Activated CD4-positive, alpha-beta memory T cell treated with anti-CD3 and anti-CD28 coated beads, Interleukin-2, amount 10 ng/mL, durations not matched to agents 7 days and 5 days (primary cell): Measurements from ENCODE around the gene GCLC. TPM values are rescaled to one million over a fixed set of nuclear protein-coding genes. Genes with fewer than 3 reads are reported as not detected.

Experiments used
- CTCF ChIA-PET: fragments of 350-600 bp; sonication (Branson Sonifier 250); formaldehyde crosslinking; loops from one replicate; lab custom pipeline; 2021; ENCODE audit warnings: antibody characterized with exemption, inconsistent platforms; lab: Charles Lee
- POLR2A ChIA-PET: fragments of 350-600 bp; sonication (Branson Sonifier 250); formaldehyde crosslinking; loops from one replicate; lab custom pipeline; 2021; ENCODE audit warnings: antibody characterized with exemption; lab: Charles Lee
- DNase-seq: peaks from one replicate; pipeline ENCODE4 v3.0.0-alpha.2; 2020
- H3K27ac Mint-ChIP-seq: one replicate; pipeline ENCODE4 v1.8.0; 2021; ENCODE audit warnings: mild to moderate bottlenecking, mixed read lengths
- H3K27me3 Mint-ChIP-seq: one replicate; pipeline ENCODE4 v1.8.0; 2021; ENCODE audit warnings: mixed read lengths
- H3K36me3 Mint-ChIP-seq: one replicate; pipeline ENCODE4 v1.8.0; 2021; ENCODE audit warnings: low read depth, mixed read lengths
- H3K4me1 Mint-ChIP-seq: one replicate; pipeline ENCODE4 v1.8.0; 2021; ENCODE audit warnings: mixed read lengths
- H3K4me3 Mint-ChIP-seq: one replicate; pipeline ENCODE4 v1.8.0; 2021; ENCODE audit warnings: mild to moderate bottlenecking, mixed read lengths
- H3K9me3 Mint-ChIP-seq: one replicate; pipeline ENCODE4 v1.8.0; 2021; ENCODE audit warnings: mixed read lengths
- total RNA-seq, 2 experiments: library from RNA; stranded (reverse); gene quantifications; one replicate each; pipeline ENCODE4 v1.2.3, GENCODE V29; 2021

Gene GCLC
- 10 to 100 TPM; 29.1 to 30.6 TPM for total RNA-seq

GRCh38 chr6:53544470-53545308 is at the start of gene GCLC:
Gene GCLC, minus strand, starts transcription at chr6:53545101. Its CDS starts 456 bp downstream, at chr6:53544645.
- DNase-seq: peak; percentile 91
- peak within 1 kb of the TSS; percentile 97 for H3K4me3 Mint-ChIP-seq
- CTCF ChIA-PET: interaction anchor here (0.7 to 2.4 kb wide), 7 partner anchors 52 to 181 kb away, joined by 3 to 16 read pairs (median 7); no protein-coding TSS in a partner anchor

GRCh38 chr6:53594596-53594995 is 49.7 kb upstream of the GCLC start:
- Mint-ChIP-seq H3K27ac (no peak overlapping the region), H3K36me3 (peaks cover 3% of the 10 kb centered on the region), H3K27me3 (peaks cover 2% of the 10 kb centered on the region), H3K4me1 (no peaks in the 10 kb centered on the region), H3K9me3 (peaks cover 7% of the 10 kb centered on the region), H3K4me3 (no peak overlapping the region)
- DNase-seq: no peak
- POLR2A ChIA-PET: no interaction called here
- CTCF ChIA-PET: no interaction called here

More at GRCh38 chr6:53544470-53545308, at the start of gene GCLC:
- Mint-ChIP-seq H3K36me3 (peaks cover 5% of the 10 kb centered on the region), H3K27ac (peak within 1 kb of the TSS; percentile 90), H3K27me3 (peaks cover 13% of the 10 kb centered on the region), H3K4me1 (peaks cover 56% of the 10 kb centered on the region), H3K9me3 (no peaks in the 10 kb centered on the region)
- POLR2A ChIA-PET: interaction anchor here (1.8 to 2.1 kb wide), 4 partner anchors 13 to 250 kb away, joined by 4 to 12 read pairs (median 8); partner anchors contain the start of gene LRRC1

GRCh38 chr6:53593001-53593488 is 48.1 kb upstream of the GCLC start:
- POLR2A ChIA-PET: interaction anchor here (0.7 kb wide), 1 partner anchor 109 kb away, joined by 3 read pairs; no protein-coding TSS in a partner anchor
- Mint-ChIP-seq H3K27me3 (no peaks in the 10 kb centered on the region), H3K27ac (no peak overlapping the region), H3K36me3 (peaks cover 3% of the 10 kb centered on the region), H3K4me1 (no peaks in the 10 kb centered on the region), H3K4me3 (no peak overlapping the region), H3K9me3 (peaks cover 3% of the 10 kb centered on the region)
- no peak for DNase-seq
- CTCF ChIA-PET: no interaction called here

GRCh38 chr6:53591873-53592272 is 47.0 kb upstream of the GCLC start:
- no peaks in the 10 kb centered on the region for H3K4me1 Mint-ChIP-seq
- no peaks in the 10 kb centered on the region for H3K36me3 Mint-ChIP-seq
- no peaks in the 10 kb centered on the region for H3K27me3 Mint-ChIP-seq
- DNase-seq: no peak
- CTCF ChIA-PET: no interaction called here
- no peak overlapping the region for H3K4me3 Mint-ChIP-seq
- POLR2A ChIA-PET: no interaction called here
- no peaks in the 10 kb centered on the region for H3K9me3 Mint-ChIP-seq
- H3K27ac Mint-ChIP-seq: no peak overlapping the region

- DNase-seq: no peak
- no peak overlapping the region for H3K27ac Mint-ChIP-seq
- H3K27me3 Mint-ChIP-seq: no peaks in the 10 kb centered on the region
- H3K9me3 Mint-ChIP-seq: no peaks in the 10 kb centered on the region
- ChIA-PET POLR2A (no interaction called here), CTCF (no interaction called here)
- H3K4me3 Mint-ChIP-seq: no peak overlapping the region
- H3K36me3 Mint-ChIP-seq: no peaks in the 10 kb centered on the region
- H3K4me1 Mint-ChIP-seq: peaks cover 3% of the 10 kb centered on the region
Observed at GRCh38 chr6:53588816-53589509, 44.1 kb upstream of the GCLC start.

GRCh38 chr6:53587291-53587690 is 42.4 kb upstream of the GCLC start:
- DNase-seq: no peak
- Mint-ChIP-seq H3K4me3 (no peak overlapping the region), H3K36me3 (no peaks in the 10 kb centered on the region), H3K27me3 (no peaks in the 10 kb centered on the region), H3K4me1 (peaks cover 11% of the 10 kb centered on the region), H3K27ac (no peak overlapping the region), H3K9me3 (no peaks in the 10 kb centered on the region)
- ChIA-PET CTCF (no interaction called here), POLR2A (no interaction called here)

GRCh38 chr6:53585208-53585900 is 40.5 kb upstream of the GCLC start:
- H3K27ac Mint-ChIP-seq: no peak overlapping the region
- no peaks in the 10 kb centered on the region for H3K36me3 Mint-ChIP-seq
- H3K4me3 Mint-ChIP-seq: no peak overlapping the region
- CTCF ChIA-PET: interaction anchor here (1.1 kb wide), 1 partner anchor 38 kb away, joined by 3 read pairs; no protein-coding TSS in a partner anchor
- POLR2A ChIA-PET: no interaction called here
- no peaks in the 10 kb centered on the region for H3K9me3 Mint-ChIP-seq
- H3K27me3 Mint-ChIP-seq: no peaks in the 10 kb centered on the region
- H3K4me1 Mint-ChIP-seq: peaks cover 11% of the 10 kb centered on the region
- DNase-seq: no peak

GRCh38 chr6:53584726-53585125 is 39.8 kb upstream of the GCLC start:
- Mint-ChIP-seq H3K4me1 (peaks cover 11% of the 10 kb centered on the region), H3K4me3 (no peak overlapping the region), H3K27me3 (no peaks in the 10 kb centered on the region), H3K27ac (no peak overlapping the region), H3K9me3 (no peaks in the 10 kb centered on the region), H3K36me3 (no peaks in the 10 kb centered on the region)
- ChIA-PET POLR2A (no interaction called here), CTCF (no interaction called here)
- DNase-seq: no peak

GRCh38 chr6:53583451-53583850 is 38.5 kb upstream of the GCLC start:
- CTCF ChIA-PET: interaction anchor here (1.0 kb wide), 1 partner anchor 21 kb away, joined by 3 read pairs; no protein-coding TSS in a partner anchor
- Mint-ChIP-seq H3K36me3 (no peaks in the 10 kb centered on the region), H3K9me3 (no peaks in the 10 kb centered on the region), H3K4me3 (no peak overlapping the region), H3K4me1 (peaks cover 12% of the 10 kb centered on the region), H3K27me3 (no peaks in the 10 kb centered on the region), H3K27ac (no peak overlapping the region)
- no peak for DNase-seq
- POLR2A ChIA-PET: no interaction called here

- POLR2A ChIA-PET: no interaction called here
- no peak overlapping the region for H3K4me3 Mint-ChIP-seq
Observed at GRCh38 chr6:53582963-53583362, 38.1 kb upstream of the GCLC start.

GRCh38 chr6:53581856-53582255 is 37.0 kb upstream of the GCLC start:
- peaks cover 12% of the 10 kb centered on the region for H3K4me1 Mint-ChIP-seq
- H3K9me3 Mint-ChIP-seq: no peaks in the 10 kb centered on the region
- H3K27me3 Mint-ChIP-seq: no peaks in the 10 kb centered on the region
- POLR2A ChIA-PET: no interaction called here
- no peaks in the 10 kb centered on the region for H3K36me3 Mint-ChIP-seq
- no peak for DNase-seq
- CTCF ChIA-PET: interaction anchor here (0.7 to 1.3 kb wide), 2 partner anchors 70 to 250 kb away, joined by 3 to 4 read pairs; no protein-coding TSS in a partner anchor
- no peak overlapping the region for H3K4me3 Mint-ChIP-seq
- no peak overlapping the region for H3K27ac Mint-ChIP-seq

More at GRCh38 chr6:53582963-53583362, 38.1 kb upstream of the GCLC start:
- H3K27ac Mint-ChIP-seq: no peak overlapping the region
- H3K4me1 Mint-ChIP-seq: peaks cover 12% of the 10 kb centered on the region
- CTCF ChIA-PET: interaction anchor here (1.0 kb wide), 1 partner anchor 21 kb away, joined by 3 read pairs; no protein-coding TSS in a partner anchor
- no peaks in the 10 kb centered on the region for H3K9me3 Mint-ChIP-seq
- H3K27me3 Mint-ChIP-seq: no peaks in the 10 kb centered on the region
- H3K36me3 Mint-ChIP-seq: no peaks in the 10 kb centered on the region
- no peak for DNase-seq

- no peak overlapping the region for H3K27ac Mint-ChIP-seq
- no peaks in the 10 kb centered on the region for H3K36me3 Mint-ChIP-seq
- ChIA-PET POLR2A (no interaction called here), CTCF (interaction anchor here (0.7 to 1.3 kb wide), 2 partner anchors 70 to 250 kb away, joined by 3 to 4 read pairs; no protein-coding TSS in a partner anchor)
- H3K27me3 Mint-ChIP-seq: no peaks in the 10 kb centered on the region
- peaks cover 12% of the 10 kb centered on the region for H3K4me1 Mint-ChIP-seq
- no peak overlapping the region for H3K4me3 Mint-ChIP-seq
- DNase-seq: no peak
- H3K9me3 Mint-ChIP-seq: no peaks in the 10 kb centered on the region
Observed at GRCh38 chr6:53581173-53581773, 36.4 kb upstream of the GCLC start.
